Activated CD4-positive, alpha-beta T cell treated with anti-CD3 and anti-CD28 coated beads, Interleukin-2, amount 10 ng/mL, durations not matched to agents 24 days and 14 days (primary cell): ENCODE results near the gene ZFP64. TPM values are rescaled to one million over a fixed set of nuclear protein-coding genes. Genes with fewer than 3 reads are reported as not detected.
A peak's percentile ranks its signal among the peaks of the same experiment; 100 is the strongest.
"Not testable (repeated sequence)": the region's sequence is repeated elsewhere in the genome, so short reads cannot be mapped to it uniquely, and the experiment has no call there.

ENCODE experiments used
- DNase-seq: peaks from one replicate; pipeline ENCODE4 v3.0.0; 2022
- H3K27ac Mint-ChIP-seq: one replicate; pipeline ENCODE4 v1.8.0; 2022; ENCODE audit warnings: mild to moderate bottlenecking, mixed read lengths
- H3K27me3 Mint-ChIP-seq: one replicate; pipeline ENCODE4 v1.8.0; 2022; ENCODE audit warnings: mixed read lengths
- H3K36me3 Mint-ChIP-seq: one replicate; pipeline ENCODE4 v1.8.0; 2022; ENCODE audit warnings: low read depth, mild to moderate bottlenecking, mixed read lengths
- H3K4me1 Mint-ChIP-seq: one replicate; pipeline ENCODE4 v1.8.0; 2021; ENCODE audit warnings: mixed read lengths
- H3K4me3 Mint-ChIP-seq: one replicate; pipeline ENCODE4 v1.8.0; 2022; ENCODE audit warnings: mild to moderate bottlenecking, moderate library complexity, mixed read lengths
- H3K9me3 Mint-ChIP-seq: one replicate; pipeline ENCODE4 v1.8.0; 2021; ENCODE audit warnings: mixed read lengths
- intact Hi-C: fragments of 100-400 bp; cut with micrococcal nuclease; formaldehyde crosslinking; loops from one replicate; pipeline ENCODE4 v1.15.1; 2023
- total RNA-seq: library from RNA; stranded (reverse); gene quantifications from 2 replicates; pipeline ENCODE4 v1.2.3, GENCODE V29; 2022

The ZFP64 gene
- total RNA-seq, 1 donor from 2014 or later, result 12.8 TPM

DNA sequence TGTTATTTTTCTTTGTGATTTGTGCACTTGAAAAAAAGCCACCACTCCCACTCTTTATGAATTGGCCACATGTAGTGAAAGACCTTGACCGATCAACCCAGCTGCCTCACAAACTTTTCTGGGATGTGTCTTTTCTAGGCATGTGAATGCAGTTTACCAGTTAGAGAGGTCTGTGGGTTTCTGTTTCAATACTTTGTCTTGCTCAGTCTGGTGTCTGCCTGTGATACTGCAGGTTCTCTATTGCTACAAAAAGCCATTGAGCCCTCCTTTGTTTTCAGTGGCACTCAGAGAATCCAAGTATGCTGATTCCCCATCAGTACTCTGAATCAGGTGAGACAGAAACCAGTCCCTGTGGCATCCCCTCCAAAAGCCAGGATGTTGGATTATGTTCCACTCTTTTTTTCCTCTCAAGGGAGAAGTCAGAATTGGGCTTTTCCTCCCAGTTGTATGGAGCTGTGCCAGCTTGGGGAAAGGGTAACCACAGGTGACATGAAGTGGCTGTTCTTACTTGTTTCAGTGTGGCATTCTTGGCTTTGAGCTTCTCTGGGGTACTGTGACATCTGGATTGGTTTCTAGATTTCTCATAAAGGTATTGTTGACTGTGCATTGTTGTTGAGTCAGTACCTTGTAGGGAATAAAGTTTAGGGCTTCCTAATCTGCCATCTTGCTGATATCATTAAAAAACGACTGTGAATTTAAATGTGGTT, 26.3 kb upstream of the ZFP64 start:
- intact Hi-C loops, result no loop called here
- peaks cover 2% of the 10 kb centered on the region for H3K27me3 Mint-ChIP-seq
- H3K27ac Mint-ChIP-seq, result no peak overlapping the region

DNA sequence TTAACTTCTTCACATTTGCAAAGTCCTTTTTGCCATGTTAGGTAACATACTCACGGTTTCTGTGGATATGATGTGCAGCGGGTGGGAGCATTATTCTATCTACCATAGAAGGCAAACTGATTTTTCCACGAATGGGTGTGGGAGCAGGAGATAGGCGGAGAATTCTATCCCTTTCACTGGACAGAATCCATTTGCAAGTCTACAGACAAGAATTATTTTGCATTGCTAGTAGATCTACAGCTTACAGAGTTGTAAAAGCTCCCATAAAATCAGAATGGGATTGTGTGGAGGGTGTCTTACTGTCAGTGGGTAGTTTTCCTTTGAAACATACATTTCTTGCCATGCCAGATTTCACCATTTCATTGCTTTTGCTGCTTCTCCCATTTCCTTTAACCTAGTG, 22.4 kb upstream of the ZFP64 start:
- intact Hi-C loops, result no loop called here
- no peak for DNase-seq
- Mint-ChIP-seq H3K9me3 (peaks cover 3% of the 10 kb centered on the region), H3K36me3 (no peaks in the 10 kb centered on the region), H3K4me1 (no peaks in the 10 kb centered on the region), H3K27ac (no peak overlapping the region), H3K27me3 (peaks cover 3% of the 10 kb centered on the region), H3K4me3 (no peak overlapping the region)

More for the DNA sequence above, 26.3 kb upstream of the ZFP64 start:
- no peak for DNase-seq
- Mint-ChIP-seq H3K4me1 (no peaks in the 10 kb centered on the region), H3K4me3 (no peak overlapping the region), H3K36me3 (peaks cover 4% of the 10 kb centered on the region), H3K9me3 (peaks cover 9% of the 10 kb centered on the region)

DNA sequence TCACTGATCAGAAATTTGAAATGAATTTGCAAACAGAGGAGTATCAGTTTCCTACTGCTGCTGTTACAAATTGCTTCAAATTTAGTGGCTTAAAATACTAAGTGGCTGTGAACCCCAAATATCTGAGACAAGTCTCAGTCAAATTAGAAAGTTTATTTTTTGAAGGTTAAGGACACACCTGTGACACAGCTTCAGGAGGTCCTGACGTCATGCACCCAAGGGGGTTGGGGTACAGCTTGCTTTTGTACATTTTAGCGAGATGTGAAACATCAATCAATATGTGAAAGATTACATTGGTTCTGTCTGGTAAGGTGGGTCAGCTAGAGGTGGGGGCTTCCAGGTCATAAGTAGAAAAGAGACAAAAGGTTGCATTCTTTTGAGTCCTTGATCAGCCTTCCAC, 21.4 kb upstream of the ZFP64 start:
- Mint-ChIP-seq H3K36me3 (no peaks in the 10 kb centered on the region), H3K9me3 (no peaks in the 10 kb centered on the region), H3K27me3 (peaks cover 6% of the 10 kb centered on the region), H3K4me1 (no peaks in the 10 kb centered on the region), H3K27ac (no peak overlapping the region), H3K4me3 (no peak overlapping the region)
- intact Hi-C loops, result no loop called here
- no peak for DNase-seq

DNA sequence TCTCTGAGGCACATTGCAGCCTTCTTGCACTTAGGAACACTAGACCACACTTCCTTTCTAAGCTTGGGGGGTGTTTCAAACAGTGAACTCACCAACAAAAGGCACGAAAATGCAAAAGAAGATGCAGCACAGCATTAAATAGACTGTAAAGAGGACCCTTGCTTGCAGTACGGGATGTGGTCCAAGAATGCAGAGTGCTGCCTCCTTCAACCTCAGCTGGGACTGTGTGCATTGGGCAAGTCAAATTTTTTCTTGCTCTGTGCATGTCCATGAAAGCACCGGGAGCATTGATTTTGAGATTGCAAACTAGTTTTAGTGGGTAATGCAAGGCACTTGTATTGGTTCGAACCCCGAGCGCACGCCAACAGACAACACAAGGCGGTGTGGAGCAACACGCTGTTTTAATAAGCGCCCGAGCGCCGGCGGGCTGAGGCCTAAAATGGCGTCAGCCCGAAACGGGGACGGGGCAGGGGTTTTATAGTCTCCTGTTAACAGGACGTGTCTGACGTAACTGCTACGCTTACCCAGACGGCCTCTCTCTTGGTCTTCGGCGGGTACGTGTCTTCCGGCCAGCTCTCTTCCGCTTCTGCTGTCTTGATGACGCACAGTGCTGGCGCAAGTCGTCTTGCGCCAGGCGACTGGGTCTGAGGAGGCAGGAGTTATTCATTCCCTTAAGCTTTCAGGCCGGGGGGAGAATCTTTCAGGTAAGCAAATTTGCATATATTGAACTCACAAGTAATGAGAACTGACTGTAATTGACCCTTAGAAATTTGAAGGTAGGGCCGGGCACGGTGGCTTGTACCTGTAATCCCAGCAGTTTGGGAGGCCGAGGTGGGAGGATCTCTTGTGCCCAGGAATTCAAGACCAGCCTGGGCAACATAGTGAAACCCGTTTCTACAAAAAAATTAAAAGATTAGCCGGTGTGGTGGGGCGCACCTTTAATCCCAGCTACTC, 18.7 kb upstream of the ZFP64 start:
- H3K4me3 Mint-ChIP-seq, result no peak overlapping the region
- H3K4me1 Mint-ChIP-seq, result no peaks in the 10 kb centered on the region
- H3K9me3 Mint-ChIP-seq, result no peaks in the 10 kb centered on the region
- H3K27ac Mint-ChIP-seq, result no peak overlapping the region
- intact Hi-C loops, result no loop called here
- no peaks in the 10 kb centered on the region for H3K36me3 Mint-ChIP-seq
- H3K27me3 Mint-ChIP-seq, result peaks cover 6% of the 10 kb centered on the region
- no peak for DNase-seq

DNA sequence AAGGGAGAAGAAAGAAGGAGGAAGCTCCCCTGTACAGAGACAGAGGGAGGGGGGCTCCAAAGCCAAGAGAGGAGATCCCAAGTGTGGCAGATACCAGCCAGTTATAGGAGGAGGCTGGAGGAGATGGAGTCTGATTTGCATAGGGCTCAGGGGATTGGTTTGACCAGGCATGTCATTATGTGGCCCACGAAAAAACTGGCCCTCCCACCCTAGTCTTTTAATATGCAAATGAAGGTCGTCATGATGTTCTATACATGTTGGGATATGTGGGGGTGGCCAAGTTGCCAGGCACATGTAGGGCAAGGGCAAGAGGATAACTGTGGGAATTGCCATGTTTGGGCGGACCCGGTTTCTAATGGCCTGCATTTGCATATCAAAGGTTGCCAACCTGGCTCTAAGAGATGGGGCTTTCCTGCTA, 17.6 kb upstream of the ZFP64 start:
- H3K27me3 Mint-ChIP-seq, result peaks cover 6% of the 10 kb centered on the region
- no peak overlapping the region for H3K4me3 Mint-ChIP-seq
- intact Hi-C loops, result no loop called here
- no peaks in the 10 kb centered on the region for H3K9me3 Mint-ChIP-seq
- H3K27ac Mint-ChIP-seq, result no peak overlapping the region
- H3K36me3 Mint-ChIP-seq, result no peaks in the 10 kb centered on the region
- no peaks in the 10 kb centered on the region for H3K4me1 Mint-ChIP-seq
- no peak for DNase-seq

DNA sequence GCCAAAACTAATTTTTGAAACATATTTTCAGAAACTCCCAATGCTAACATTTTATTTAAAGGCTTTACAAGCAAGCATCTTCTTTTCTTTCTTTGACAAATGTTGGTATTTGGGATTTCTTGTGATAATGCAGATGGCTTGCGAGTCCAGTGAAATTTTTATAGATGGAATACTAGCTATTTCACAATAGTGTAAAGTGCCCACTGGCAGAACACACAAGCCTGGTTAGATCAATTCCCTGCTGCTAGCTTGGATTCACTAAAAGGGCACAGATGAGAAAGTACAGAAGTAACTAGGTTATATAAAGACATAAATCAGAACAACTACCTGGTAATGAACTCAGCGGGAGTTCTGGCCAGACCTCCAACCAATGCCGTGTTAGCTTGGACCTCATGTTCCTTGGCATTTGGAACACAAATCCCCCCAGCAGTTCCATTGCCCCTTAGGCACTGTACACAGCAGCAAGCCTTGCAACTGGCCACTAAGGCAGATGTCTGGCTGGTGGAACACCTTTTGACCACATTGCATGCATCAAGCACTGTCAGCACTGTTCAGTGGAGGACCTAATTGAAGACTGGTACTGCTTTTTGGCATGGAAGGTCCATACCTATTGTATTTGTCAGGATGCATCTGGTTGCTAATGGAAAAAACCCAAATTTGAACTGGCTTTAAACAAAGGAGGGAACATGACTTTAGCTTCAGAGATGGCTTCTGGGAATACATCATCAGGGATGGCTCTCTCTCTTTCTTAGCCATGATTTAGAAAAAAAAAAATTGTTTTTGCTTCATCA, 15.6 kb upstream of the ZFP64 start:
- intact Hi-C loops, result no loop called here
- no peak overlapping the region for H3K4me3 Mint-ChIP-seq

DNA sequence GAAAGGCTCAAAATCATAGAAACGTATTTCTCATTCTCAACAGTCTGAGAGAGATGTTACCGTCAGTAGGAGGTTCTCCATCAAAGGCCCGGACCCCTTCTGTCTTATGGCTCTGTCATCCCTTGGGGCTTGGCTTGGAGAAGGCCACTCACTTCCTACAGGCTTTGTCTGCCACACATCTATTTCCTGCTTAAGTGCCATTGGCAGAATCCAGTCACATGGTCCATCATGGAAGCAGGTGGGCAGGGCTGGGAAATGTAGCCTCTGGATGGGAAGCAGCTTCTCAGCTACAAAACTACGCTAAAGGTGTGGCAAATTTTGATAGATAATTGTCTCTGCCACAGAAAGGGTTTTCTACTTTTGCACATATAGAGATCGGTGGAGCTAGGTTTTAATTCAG, 12.6 kb upstream of the ZFP64 start:
- Mint-ChIP-seq H3K4me3 (no peak overlapping the region), H3K27me3 (peaks cover 3% of the 10 kb centered on the region), H3K36me3 (no peaks in the 10 kb centered on the region), H3K9me3 (no peaks in the 10 kb centered on the region), H3K27ac (no peak overlapping the region), H3K4me1 (no peaks in the 10 kb centered on the region)
- intact Hi-C loops, result no loop called here
- DNase-seq, result no peak

More for the DNA sequence above, 15.6 kb upstream of the ZFP64 start:
- Mint-ChIP-seq H3K27me3 (peaks cover 5% of the 10 kb centered on the region), H3K27ac (no peak overlapping the region), H3K36me3 (no peaks in the 10 kb centered on the region), H3K9me3 (no peaks in the 10 kb centered on the region), H3K4me1 (no peaks in the 10 kb centered on the region)
- DNase-seq, result no peak

DNA sequence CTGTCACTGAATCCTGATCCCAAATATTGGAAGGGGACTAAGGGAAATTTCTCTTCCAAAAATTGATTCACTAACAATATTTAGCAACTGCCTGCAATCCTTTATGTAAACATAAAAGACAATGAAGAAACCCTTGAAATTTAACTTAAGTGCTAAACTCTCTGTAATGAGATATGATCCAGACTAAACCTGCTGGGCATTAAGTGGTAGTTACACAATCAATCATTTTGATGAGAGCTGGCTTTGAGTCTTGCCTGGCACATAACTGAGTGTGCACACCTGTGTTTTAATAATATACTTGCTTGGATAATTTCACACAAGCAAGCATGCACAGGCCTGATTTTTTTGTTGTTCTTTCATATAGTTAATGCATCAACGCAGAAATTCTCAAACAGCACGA, 9.8 kb upstream of the ZFP64 start:
- no peak for DNase-seq
- H3K36me3 Mint-ChIP-seq, result no peaks in the 10 kb centered on the region
- intact Hi-C loops, result no loop called here
- no peak overlapping the region for H3K4me3 Mint-ChIP-seq
- H3K27me3 Mint-ChIP-seq, result no peaks in the 10 kb centered on the region
- H3K4me1 Mint-ChIP-seq, result no peaks in the 10 kb centered on the region
- H3K27ac Mint-ChIP-seq, result no peak overlapping the region
- no peaks in the 10 kb centered on the region for H3K9me3 Mint-ChIP-seq

DNA sequence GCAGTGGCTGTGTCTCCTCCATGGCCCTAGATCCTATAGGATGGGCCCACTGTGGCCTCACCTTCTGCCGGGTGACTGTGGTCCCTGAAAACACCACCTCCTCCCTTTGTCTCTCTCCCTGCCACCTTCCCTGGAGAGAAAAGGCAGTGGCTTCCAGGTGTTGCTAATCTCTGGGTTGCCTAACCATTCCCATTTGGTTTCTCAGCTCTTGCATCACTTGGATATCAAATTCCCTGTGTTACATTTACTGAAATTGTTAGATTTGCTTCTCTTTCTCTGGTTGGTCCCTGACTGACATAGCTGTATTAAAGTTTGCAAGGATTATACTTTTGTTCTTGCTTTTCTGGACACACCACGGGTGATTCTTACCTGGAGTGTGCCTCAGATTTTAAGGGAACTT, 9.3 kb upstream of the ZFP64 start:
- Mint-ChIP-seq H3K27ac (no peak overlapping the region), H3K9me3 (no peaks in the 10 kb centered on the region), H3K36me3 (no peaks in the 10 kb centered on the region), H3K4me3 (no peak overlapping the region), H3K4me1 (no peaks in the 10 kb centered on the region), H3K27me3 (no peaks in the 10 kb centered on the region)
- intact Hi-C loops, result no loop called here
- no peak for DNase-seq

DNA sequence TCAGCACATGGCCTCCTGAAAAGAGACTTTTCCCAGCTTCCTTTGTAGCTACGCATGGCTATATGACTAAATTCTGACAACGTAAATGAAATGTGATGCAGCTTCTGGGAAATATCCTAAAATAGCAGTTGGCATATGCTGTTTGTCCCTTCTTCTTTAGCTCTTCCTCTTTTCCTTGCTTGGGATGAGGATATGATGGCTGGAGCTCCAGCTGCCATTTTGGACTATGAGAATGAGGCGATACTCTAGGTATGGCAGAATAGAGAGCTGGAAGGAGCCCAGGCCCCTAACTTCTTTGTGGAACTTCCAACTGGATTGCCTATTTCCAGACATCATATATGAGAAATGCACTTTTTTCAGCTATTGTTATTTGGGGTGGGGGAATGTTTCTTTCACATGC, 5.3 kb upstream of the ZFP64 start:
- no peaks in the 10 kb centered on the region for H3K36me3 Mint-ChIP-seq
- H3K4me3 Mint-ChIP-seq, result no peak overlapping the region
- H3K27me3 Mint-ChIP-seq, result no peaks in the 10 kb centered on the region
- DNase-seq, result no peak
- no peaks in the 10 kb centered on the region for H3K9me3 Mint-ChIP-seq
- intact Hi-C loops, result no loop called here
- no peak overlapping the region for H3K27ac Mint-ChIP-seq
- peaks cover 3% of the 10 kb centered on the region for H3K4me1 Mint-ChIP-seq

DNA sequence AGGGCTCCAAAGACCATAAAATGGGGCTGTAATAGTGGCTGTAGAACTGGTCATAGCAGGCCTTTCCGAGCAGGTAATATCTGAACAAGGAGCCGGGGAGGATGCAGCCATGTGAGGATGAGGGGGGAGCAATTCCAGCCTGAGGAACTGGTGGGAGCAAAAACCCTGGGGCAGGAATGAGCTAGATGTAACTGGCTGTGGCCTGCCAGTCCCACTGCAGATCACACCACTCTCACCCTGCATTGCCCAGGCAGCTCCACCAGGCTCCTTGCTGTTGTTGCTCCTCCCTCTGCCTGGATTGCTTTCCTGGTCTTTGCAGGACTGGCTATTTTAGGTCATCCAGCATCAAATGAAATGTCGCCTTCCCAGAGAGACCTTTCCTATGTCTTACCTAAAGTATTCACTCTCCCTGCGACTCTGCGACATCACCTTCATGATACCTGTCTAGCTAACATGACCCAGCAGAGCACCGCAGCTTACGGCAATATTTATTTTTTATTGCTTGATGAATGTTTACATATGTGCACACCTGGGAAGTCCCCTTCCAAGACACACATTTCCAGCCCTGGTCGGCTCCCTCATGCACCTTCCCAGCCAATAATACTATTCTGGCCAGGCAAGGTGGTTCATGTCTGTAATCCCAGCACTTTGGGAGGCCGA, 2.4 kb upstream of the ZFP64 start:
- DNase-seq, result no peak
- Mint-ChIP-seq H3K27ac (no peak overlapping the region), H3K9me3 (no peaks in the 10 kb centered on the region), H3K27me3 (no peaks in the 10 kb centered on the region), H3K36me3 (no peaks in the 10 kb centered on the region), H3K4me1 (peaks cover 9% of the 10 kb centered on the region), H3K4me3 (no peak overlapping the region)
- intact Hi-C loops, result loop anchor here (5.0 kb wide), 1 partner anchor 1738 kb away; no protein-coding TSS in a partner anchor

DNA sequence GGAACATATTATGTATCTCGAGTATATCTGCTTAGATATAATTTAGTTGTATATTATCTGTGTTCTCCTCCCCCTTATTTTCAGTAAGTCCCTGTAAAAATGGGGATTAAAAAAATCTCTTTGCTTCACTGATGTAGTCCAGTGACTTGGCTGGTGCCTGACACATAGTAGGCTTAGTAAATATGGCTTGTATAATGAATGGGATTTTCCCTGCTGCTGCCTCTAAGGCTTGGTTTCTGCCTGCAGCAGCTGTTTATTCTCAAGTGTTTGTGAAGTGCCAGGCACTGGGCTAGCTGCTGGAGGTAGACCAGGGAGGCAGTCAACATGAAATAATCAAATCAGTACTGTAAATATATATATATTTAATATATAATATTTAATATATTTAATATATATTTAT, 1.6 kb upstream of the ZFP64 start:
- H3K36me3 Mint-ChIP-seq, result no peaks in the 10 kb centered on the region
- H3K27ac Mint-ChIP-seq, result no peak overlapping the region
- intact Hi-C loops, result loop anchor here (5.0 kb wide), 1 partner anchor 1739 kb away; no protein-coding TSS in a partner anchor

DNA sequence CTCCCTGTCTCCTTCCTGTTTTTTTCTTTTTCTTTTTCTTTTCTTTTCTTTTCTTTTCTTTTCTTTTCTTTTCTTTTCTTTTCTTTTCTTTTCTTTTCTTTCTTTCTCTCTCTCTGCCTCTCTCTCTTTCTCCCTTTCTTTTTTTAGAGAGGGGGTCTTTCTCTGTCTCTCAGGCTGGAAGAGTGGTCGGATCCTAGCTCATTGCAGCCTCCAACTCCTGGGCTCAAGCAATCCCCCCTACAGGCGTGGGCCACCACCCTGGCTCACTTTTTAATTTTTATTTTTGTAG, 1.1 kb upstream of the ZFP64 start:
- not testable (repeated sequence) for H3K36me3 Mint-ChIP-seq, H3K9me3 Mint-ChIP-seq, DNase-seq, H3K27me3 Mint-ChIP-seq, H3K4me1 Mint-ChIP-seq
- intact Hi-C loops, result loop anchor here (5.0 kb wide), 1 partner anchor 1740 kb away; no protein-coding TSS in a partner anchor
- Mint-ChIP-seq H3K27ac (peak overlapping the region; percentile 45), H3K4me3 (peak overlapping the region; percentile 75)

More for the DNA sequence above, 1.6 kb upstream of the ZFP64 start:
- H3K9me3 Mint-ChIP-seq, result no peaks in the 10 kb centered on the region
- H3K4me1 Mint-ChIP-seq, result peaks cover 9% of the 10 kb centered on the region
- DNase-seq, result no peak
- H3K27me3 Mint-ChIP-seq, result no peaks in the 10 kb centered on the region
- peak overlapping the region; percentile 75 for H3K4me3 Mint-ChIP-seq
